Liver (tissue), 3 donors: ENCODE results near the gene BNC2.

Experiments used
- ATF3 ChIP-seq: IDR thresholded peaks from 2 replicates; pipeline ENCODE4 v1.6.1; 2016; ENCODE audit warnings: antibody characterized with exemption
- GABPA ChIP-seq, 2 donors: IDR thresholded peaks in 1 of 2; conservative IDR thresholded peaks in 1 of 2; 2 replicates each; pipeline ENCODE4 v1.6.1; 2016; ENCODE audit warnings: antibody characterized with exemption in 2 of 2, mild to moderate bottlenecking in 1 of 2, moderate library complexity in 1 of 2
- JUND ChIP-seq, 2 donors: IDR thresholded peaks; 2 replicates each; pipeline ENCODE4 v1.6.1; 2016; ENCODE audit warnings: antibody characterized with exemption in 2 of 2
- MAX ChIP-seq: IDR thresholded peaks from 2 replicates; pipeline ENCODE4 v1.6.1; 2016; ENCODE audit warnings: antibody characterized with exemption
- NR2F2 ChIP-seq: IDR thresholded peaks from 2 replicates; pipeline ENCODE4 v1.6.1; 2016; ENCODE audit warnings: antibody characterized with exemption
- RAD21 ChIP-seq, 2 donors: IDR thresholded peaks; 2 replicates each; pipeline ENCODE4 v1.6.1; 2016; ENCODE audit warnings: antibody characterized with exemption in 2 of 2, mild to moderate bottlenecking in 2 of 2
- REST ChIP-seq: IDR thresholded peaks from 2 replicates; pipeline ENCODE4 v1.6.1; 2016; ENCODE audit warnings: antibody characterized with exemption, mild to moderate bottlenecking
- RXRA ChIP-seq, 2 donors: IDR thresholded peaks; 2 replicates each; pipeline ENCODE4 v1.6.1; 2017 to 2018; ENCODE audit warnings: antibody characterized with exemption in 2 of 2, mild to moderate bottlenecking in 1 of 2
- SP1 ChIP-seq: IDR thresholded peaks from 2 replicates; pipeline ENCODE4 v1.6.1; 2018; ENCODE audit warnings: antibody characterized with exemption, mild to moderate bottlenecking
- TAF1 ChIP-seq: conservative IDR thresholded peaks from 2 replicates; pipeline ENCODE4 v1.6.1; 2016; ENCODE audit warnings: antibody characterized with exemption, mild to moderate bottlenecking
- YY1 ChIP-seq: IDR thresholded peaks from 2 replicates; pipeline ENCODE4 v1.6.1; 2016; ENCODE audit warnings: antibody characterized with exemption, mild to moderate bottlenecking
- TF ChIP-seq, protein P1 (sequence below): fragments of 150-350 bp; IDR thresholded peaks from 2 replicates; pipeline ENCODE4 v1.5.1; 2017; ENCODE audit warnings: improper control_type of control experiment, low read depth, low read length; ENCODE audit not compliant: missing input control
- TF ChIP-seq, protein P2 (sequence below): IDR thresholded peaks from 2 replicates; pipeline ENCODE4 v1.6.1; 2016; ENCODE audit warnings: antibody characterized with exemption
- donor health status: healthy.
- donor health status: healthy.

DNA sequence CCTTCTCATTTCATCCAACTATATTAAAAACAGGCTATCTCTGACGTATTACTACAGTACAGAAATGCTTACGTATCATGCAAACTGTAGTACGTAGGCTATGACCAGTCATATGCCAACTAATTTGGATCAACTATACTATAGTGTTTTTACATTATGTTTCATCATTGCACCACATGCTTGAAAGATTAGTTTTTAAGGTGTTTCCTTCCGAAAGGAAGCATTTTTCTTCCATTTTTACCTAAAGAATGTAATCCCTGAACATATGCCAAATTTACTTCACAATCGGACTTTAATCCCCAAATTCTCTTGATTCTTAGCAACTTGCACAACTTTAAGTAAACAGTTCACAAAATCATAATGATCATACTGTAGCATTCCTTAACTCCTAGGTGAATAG lies 153.9 kb downstream of the BNC2 start:
- TF ChIP-seq, protein P1, sequence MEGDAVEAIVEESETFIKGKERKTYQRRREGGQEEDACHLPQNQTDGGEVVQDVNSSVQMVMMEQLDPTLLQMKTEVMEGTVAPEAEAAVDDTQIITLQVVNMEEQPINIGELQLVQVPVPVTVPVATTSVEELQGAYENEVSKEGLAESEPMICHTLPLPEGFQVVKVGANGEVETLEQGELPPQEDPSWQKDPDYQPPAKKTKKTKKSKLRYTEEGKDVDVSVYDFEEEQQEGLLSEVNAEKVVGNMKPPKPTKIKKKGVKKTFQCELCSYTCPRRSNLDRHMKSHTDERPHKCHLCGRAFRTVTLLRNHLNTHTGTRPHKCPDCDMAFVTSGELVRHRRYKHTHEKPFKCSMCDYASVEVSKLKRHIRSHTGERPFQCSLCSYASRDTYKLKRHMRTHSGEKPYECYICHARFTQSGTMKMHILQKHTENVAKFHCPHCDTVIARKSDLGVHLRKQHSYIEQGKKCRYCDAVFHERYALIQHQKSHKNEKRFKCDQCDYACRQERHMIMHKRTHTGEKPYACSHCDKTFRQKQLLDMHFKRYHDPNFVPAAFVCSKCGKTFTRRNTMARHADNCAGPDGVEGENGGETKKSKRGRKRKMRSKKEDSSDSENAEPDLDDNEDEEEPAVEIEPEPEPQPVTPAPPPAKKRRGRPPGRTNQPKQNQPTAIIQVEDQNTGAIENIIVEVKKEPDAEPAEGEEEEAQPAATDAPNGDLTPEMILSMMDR: no peak
- no peak for TF ChIP-seq RAD21 (IDR thresholded peaks at IDR 0.05)
- TF ChIP-seq SP1: no peak
- TF ChIP-seq, protein P2, sequence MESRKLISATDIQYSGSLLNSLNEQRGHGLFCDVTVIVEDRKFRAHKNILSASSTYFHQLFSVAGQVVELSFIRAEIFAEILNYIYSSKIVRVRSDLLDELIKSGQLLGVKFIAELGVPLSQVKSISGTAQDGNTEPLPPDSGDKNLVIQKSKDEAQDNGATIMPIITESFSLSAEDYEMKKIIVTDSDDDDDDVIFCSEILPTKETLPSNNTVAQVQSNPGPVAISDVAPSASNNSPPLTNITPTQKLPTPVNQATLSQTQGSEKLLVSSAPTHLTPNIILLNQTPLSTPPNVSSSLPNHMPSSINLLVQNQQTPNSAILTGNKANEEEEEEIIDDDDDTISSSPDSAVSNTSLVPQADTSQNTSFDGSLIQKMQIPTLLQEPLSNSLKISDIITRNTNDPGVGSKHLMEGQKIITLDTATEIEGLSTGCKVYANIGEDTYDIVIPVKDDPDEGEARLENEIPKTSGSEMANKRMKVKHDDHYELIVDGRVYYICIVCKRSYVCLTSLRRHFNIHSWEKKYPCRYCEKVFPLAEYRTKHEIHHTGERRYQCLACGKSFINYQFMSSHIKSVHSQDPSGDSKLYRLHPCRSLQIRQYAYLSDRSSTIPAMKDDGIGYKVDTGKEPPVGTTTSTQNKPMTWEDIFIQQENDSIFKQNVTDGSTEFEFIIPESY: no peak
- no peak for TF ChIP-seq TAF1
- TF ChIP-seq YY1: no peak
- no peak for TF ChIP-seq ATF3
- TF ChIP-seq GABPA (IDR thresholded peaks at IDR 0.05 in 1 of 2, conservative IDR thresholded peaks at IDR 0.05 in 1 of 2): no peak
- TF ChIP-seq NR2F2: no peak
- TF ChIP-seq RXRA (IDR thresholded peaks at IDR 0.05): no peak
- TF ChIP-seq MAX: no peak
- TF ChIP-seq JUND (IDR thresholded peaks at IDR 0.05): no peak
- no peak for TF ChIP-seq REST
